Neural crest cell (in vitro differentiated cells): Measurements from ENCODE around the gene DDX31. TPM values are rescaled to one million over a fixed set of nuclear protein-coding genes. Genes with fewer than 3 reads are reported as not detected.
"Not testable (repeated sequence)": the region's sequence is repeated elsewhere in the genome, so short reads cannot be mapped to it uniquely, and the experiment has no call there.

ENCODE experiments used
- DNase-seq: peaks from one replicate; pipeline ENCODE4 v3.0.0; 2021; ENCODE audit warnings: low read depth, mixed read lengths, low spot score
- H3K27ac Mint-ChIP-seq: one replicate; pipeline ENCODE4 v1.8.0; 2021; ENCODE audit warnings: mild to moderate bottlenecking, mixed read lengths; ENCODE audit not compliant: unreplicated experiment
- H3K27me3 Mint-ChIP-seq: 2 replicates; pipeline ENCODE4 v1.8.0; 2021; ENCODE audit warnings: low read depth, mild to moderate bottlenecking, mixed read lengths
- H3K36me3 Mint-ChIP-seq: 2 replicates; pipeline ENCODE4 v1.8.0; 2021; ENCODE audit warnings: low read depth, mild to moderate bottlenecking, mixed read lengths
- H3K4me1 Mint-ChIP-seq: 2 replicates; pipeline ENCODE4 v1.8.0; 2021; ENCODE audit warnings: mixed read lengths
- H3K4me3 Mint-ChIP-seq: one replicate; pipeline ENCODE4 v1.8.0; 2021; ENCODE audit warnings: mild to moderate bottlenecking, mixed read lengths
- H3K9me3 Mint-ChIP-seq: 2 replicates; pipeline ENCODE4 v1.8.0; 2021; ENCODE audit warnings: mixed read lengths
- CTCF ChIP-seq: fragments of 200-600 bp; sonication (generic); conservative IDR thresholded peaks from 2 replicates; pipeline ENCODE4 v1.5.0; 2021; ENCODE audit warnings: antibody characterized with exemption, mild to moderate bottlenecking
- total RNA-seq: library from RNA; stranded (reverse); gene quantifications from 2 replicates; pipeline ENCODE4 v1.2.1, GENCODE V29; 2021

DDX31 gene
- total RNA-seq, 1 donor from 2014 or later: 20.9 TPM

DNA sequence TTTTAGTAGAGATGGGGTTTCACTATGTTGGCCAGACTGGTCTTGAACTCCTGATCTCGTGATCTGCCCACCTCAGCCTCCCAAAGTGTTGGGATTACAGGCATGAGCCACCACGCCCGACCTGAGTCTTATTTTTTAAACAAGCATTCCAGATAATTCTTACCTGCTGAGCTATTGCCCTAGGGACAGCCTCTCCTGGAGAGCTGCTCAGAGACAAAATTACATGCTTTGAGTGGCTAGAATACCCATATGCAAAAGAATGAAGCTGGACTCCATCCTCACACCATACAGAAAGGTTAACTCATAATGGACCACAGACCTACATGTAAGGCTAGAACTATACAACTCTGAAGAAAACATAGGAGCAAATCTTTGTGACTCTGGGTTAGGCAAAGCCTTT, 42.1 kb upstream of the DDX31 start:
- Mint-ChIP-seq H3K27ac (no peak overlapping the region), H3K4me3 (no peak overlapping the region), H3K9me3 (peaks cover 3% of the 10 kb centered on the region), H3K36me3 (no peaks in the 10 kb centered on the region), H3K4me1 (no peaks in the 10 kb centered on the region), H3K27me3 (peaks cover under 1% of the 10 kb centered on the region)
- no peak for DNase-seq
- TF ChIP-seq CTCF: no peak

- H3K9me3 Mint-ChIP-seq, H3K4me1 Mint-ChIP-seq, H3K4me3 Mint-ChIP-seq, DNase-seq, H3K36me3 Mint-ChIP-seq, H3K27me3 Mint-ChIP-seq, H3K27ac Mint-ChIP-seq: not testable (repeated sequence)
These were observed 41.4 kb upstream of the DDX31 start for GRCh38 chr9:132711152-132711551.

DNA sequence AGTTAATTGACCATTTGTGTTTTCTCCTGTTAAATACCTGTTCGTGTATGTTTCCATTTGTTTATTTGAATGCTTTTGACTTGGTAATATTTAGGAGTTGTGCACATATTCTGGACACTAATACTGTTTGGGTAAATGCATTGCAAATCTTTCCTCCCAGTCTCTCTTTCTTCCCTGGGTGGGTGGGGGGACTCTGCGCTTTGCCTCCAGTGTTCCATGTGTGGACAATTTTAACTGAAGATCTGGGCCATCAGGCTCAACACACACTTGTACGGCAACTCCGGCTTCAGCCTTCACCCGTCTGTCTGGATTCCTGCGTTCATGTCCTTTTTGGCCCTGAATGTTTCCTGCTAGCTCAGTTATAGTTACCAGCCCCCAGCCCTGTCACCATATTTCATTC, 40.5 kb upstream of the DDX31 start:
- H3K36me3 Mint-ChIP-seq: no peaks in the 10 kb centered on the region
- TF ChIP-seq CTCF: no peak
- H3K9me3 Mint-ChIP-seq: peaks cover 3% of the 10 kb centered on the region
- no peaks in the 10 kb centered on the region for H3K4me1 Mint-ChIP-seq
- H3K27me3 Mint-ChIP-seq: peaks cover 5% of the 10 kb centered on the region
- no peak for DNase-seq
- no peak overlapping the region for H3K27ac Mint-ChIP-seq
- H3K4me3 Mint-ChIP-seq: no peak overlapping the region

DNA sequence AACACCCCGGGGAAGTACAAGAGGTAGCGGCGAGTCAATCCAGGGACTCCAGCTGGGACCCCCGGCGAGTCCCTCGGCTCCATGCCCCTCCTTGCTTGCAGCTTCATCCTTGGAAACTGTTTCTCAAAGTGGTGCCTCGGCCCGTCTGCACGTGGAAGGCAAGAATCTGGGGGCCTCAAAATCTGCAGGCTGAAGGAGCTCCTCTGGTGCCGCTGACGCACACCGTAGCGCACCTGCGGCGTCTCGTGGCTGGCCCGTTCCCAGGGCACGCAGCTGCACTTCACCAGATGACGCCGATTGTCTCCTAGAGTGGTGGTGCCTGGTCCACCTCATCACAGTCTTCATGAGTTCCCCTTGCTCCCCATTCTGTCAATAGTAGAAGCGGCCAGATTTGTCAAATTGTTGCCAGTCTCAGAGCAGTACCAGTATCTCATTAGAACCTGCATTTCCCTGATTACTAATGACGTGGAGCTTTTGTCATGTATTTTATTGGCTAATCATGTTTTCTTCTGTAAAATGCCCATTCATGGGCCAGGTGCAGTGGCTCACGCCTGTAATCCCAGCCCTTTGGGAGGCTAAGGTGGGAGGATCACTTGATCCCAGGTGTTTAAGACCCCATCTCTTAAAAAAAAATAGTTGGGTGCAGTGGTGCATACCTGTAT, 39.1 kb upstream of the DDX31 start:
- Mint-ChIP-seq H3K9me3 (peaks cover 5% of the 10 kb centered on the region), H3K4me3 (no peak overlapping the region), H3K4me1 (no peaks in the 10 kb centered on the region), H3K36me3 (peaks cover 2% of the 10 kb centered on the region), H3K27me3 (peaks cover 5% of the 10 kb centered on the region), H3K27ac (no peak overlapping the region)
- TF ChIP-seq CTCF: no peak
- DNase-seq: no peak

GRCh38 chr9:132708239-132708638, 38.5 kb upstream of the DDX31 start:
- Mint-ChIP-seq H3K9me3 (peaks cover 5% of the 10 kb centered on the region), H3K27me3 (peaks cover 5% of the 10 kb centered on the region), H3K36me3 (peaks cover 3% of the 10 kb centered on the region), H3K27ac (no peak overlapping the region), H3K4me3 (no peak overlapping the region), H3K4me1 (no peaks in the 10 kb centered on the region)
- TF ChIP-seq CTCF: no peak
- DNase-seq: no peak

- Mint-ChIP-seq H3K27ac (no peak overlapping the region), H3K36me3 (peaks cover 5% of the 10 kb centered on the region), H3K9me3 (peaks cover 7% of the 10 kb centered on the region), H3K4me3 (no peak overlapping the region), H3K27me3 (peaks cover 5% of the 10 kb centered on the region), H3K4me1 (no peaks in the 10 kb centered on the region)
- no peak for DNase-seq
- no peak for TF ChIP-seq CTCF
These were observed 33.6 kb upstream of the DDX31 start for GRCh38 chr9:132703336-132703735.
